DND-41 (cell line): ENCODE measurements around the gene RBL2.

Experiments
- EZH2 ChIP-seq: IDR thresholded peaks from 3 replicates; pipeline ENCODE4 v1.6.1; 2012; ENCODE audit warnings: borderline replicate concordance, low read depth, mild to moderate bottlenecking, moderate library complexity, low read length, inconsistent platforms; ENCODE audit not compliant: severe bottlenecking
- TF ChIP-seq, protein P1 (sequence below): IDR thresholded peaks from 2 replicates; pipeline ENCODE4 v1.5.1; 2012; ENCODE audit warnings: borderline replicate concordance, low read length, moderate library complexity, mild to moderate bottlenecking; ENCODE audit not compliant: poor library complexity, severe bottlenecking; ENCODE audit errors: extremely low read depth

DNA sequence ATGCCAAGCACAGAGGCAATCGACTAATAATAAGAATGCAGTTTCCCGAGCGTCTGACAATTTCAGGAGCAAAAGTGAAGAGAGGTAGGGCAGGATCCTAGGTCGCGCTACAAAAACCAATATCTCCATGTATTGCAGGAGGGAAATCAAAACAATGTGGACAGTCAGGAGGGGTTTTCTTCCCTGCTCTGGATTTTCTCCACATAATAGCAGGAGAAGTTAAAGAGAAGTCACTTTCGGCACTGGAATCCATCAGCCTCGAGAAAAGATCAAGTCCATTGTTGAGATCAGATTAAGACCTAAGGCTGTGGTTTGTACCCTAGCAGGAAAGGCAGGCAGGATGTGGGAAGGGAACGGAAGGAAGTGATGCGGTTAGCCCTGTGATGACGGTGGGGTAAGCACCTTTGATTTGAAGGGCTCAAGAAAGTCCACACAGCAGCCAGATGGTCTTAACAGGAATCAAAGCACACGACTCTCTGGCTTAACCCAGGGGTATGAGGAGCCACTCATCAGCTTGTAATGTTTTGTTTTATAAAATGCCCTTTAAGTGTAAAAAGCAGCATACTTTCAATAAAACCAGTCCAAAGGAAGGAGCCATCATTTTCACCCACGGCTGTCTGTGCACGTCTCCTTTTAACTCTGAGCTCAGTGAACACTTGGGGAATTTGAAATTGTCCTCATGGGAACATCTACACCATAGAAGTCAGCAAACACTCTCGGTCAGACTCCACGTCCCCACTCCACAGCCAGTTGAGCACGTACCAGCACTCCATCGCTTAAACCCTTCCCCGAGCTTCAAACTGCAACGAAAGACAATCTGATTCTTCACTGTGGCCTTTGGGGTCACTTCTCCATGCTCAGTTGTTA is 84.5 kb downstream of the RBL2 start:
- TF ChIP-seq, protein P1, sequence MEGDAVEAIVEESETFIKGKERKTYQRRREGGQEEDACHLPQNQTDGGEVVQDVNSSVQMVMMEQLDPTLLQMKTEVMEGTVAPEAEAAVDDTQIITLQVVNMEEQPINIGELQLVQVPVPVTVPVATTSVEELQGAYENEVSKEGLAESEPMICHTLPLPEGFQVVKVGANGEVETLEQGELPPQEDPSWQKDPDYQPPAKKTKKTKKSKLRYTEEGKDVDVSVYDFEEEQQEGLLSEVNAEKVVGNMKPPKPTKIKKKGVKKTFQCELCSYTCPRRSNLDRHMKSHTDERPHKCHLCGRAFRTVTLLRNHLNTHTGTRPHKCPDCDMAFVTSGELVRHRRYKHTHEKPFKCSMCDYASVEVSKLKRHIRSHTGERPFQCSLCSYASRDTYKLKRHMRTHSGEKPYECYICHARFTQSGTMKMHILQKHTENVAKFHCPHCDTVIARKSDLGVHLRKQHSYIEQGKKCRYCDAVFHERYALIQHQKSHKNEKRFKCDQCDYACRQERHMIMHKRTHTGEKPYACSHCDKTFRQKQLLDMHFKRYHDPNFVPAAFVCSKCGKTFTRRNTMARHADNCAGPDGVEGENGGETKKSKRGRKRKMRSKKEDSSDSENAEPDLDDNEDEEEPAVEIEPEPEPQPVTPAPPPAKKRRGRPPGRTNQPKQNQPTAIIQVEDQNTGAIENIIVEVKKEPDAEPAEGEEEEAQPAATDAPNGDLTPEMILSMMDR: no peak
- no peak for TF ChIP-seq EZH2
